ENCODE measurements around the gene ERCC3. TPM values are rescaled to one million over a fixed set of nuclear protein-coding genes. Genes with fewer than 3 reads are reported as not detected.
"Not testable (repeated sequence)": the region's sequence is repeated elsewhere in the genome, so short reads cannot be mapped to it uniquely, and the experiment has no call there.

Gene ERCC3
- total RNA-seq, 1 donor from 2014 or later: 68.9 TPM

DNA sequence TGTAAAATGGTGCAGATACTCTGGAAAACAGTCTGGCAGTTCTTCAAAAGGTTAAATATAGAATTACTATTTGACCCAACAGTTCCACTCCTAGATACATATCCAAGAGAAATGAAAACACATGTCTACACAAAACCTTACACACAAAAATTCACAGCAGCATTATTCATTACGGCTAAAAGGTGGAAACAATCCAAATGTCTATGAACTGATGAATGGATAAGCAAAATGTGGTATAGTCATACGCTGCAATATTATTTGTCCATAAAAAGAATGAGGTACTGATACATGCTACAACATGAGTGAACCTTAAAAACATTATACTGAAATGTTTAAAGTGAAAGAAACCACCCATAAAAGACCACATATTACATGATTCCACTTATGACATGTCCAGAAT lies 77.8 kb downstream of the ERCC3 start:
- H3K9me3 ChIP-seq (ENCODE audit: low read depth): peaks cover 3% of the 10 kb centered on the region
- DNase-seq (ENCODE audit: low spot score): no peak
- no peak overlapping the region for H3K4me3 ChIP-seq
- TF ChIP-seq, protein P1, sequence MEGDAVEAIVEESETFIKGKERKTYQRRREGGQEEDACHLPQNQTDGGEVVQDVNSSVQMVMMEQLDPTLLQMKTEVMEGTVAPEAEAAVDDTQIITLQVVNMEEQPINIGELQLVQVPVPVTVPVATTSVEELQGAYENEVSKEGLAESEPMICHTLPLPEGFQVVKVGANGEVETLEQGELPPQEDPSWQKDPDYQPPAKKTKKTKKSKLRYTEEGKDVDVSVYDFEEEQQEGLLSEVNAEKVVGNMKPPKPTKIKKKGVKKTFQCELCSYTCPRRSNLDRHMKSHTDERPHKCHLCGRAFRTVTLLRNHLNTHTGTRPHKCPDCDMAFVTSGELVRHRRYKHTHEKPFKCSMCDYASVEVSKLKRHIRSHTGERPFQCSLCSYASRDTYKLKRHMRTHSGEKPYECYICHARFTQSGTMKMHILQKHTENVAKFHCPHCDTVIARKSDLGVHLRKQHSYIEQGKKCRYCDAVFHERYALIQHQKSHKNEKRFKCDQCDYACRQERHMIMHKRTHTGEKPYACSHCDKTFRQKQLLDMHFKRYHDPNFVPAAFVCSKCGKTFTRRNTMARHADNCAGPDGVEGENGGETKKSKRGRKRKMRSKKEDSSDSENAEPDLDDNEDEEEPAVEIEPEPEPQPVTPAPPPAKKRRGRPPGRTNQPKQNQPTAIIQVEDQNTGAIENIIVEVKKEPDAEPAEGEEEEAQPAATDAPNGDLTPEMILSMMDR (IDR thresholded peaks at IDR 0.05): no peak
- no peak for TF ChIP-seq EZH2phosphoT487 (IDR thresholded peaks at IDR 0.05)
- no peak for TF ChIP-seq EZH2 (IDR thresholded peaks at IDR 0.05)
- H3K27me3 ChIP-seq: peaks cover 14% of the 10 kb centered on the region
- H3K4me3 Mint-ChIP-seq: no peak overlapping the region
- no peak overlapping the region for H2AFZ ChIP-seq (replicated peaks)
- peaks cover 13% of the 10 kb centered on the region for H3F3A ChIP-seq (ENCODE audit: low read depth)
- H3K9ac ChIP-seq: no peak overlapping the region
- no peaks in the 10 kb centered on the region for H3K36me3 Mint-ChIP-seq
- H3K4me2 ChIP-seq: no peak overlapping the region
- H3K4me1 ChIP-seq: peaks cover 8% of the 10 kb centered on the region
- H3K79me2 ChIP-seq (ENCODE audit: low read depth): peaks cover 66% of the 10 kb centered on the region
- peaks cover 16% of the 10 kb centered on the region for H3K4me1 Mint-ChIP-seq
- peaks cover 9% of the 10 kb centered on the region for H3K27me3 Mint-ChIP-seq (ENCODE audit: insufficient read depth, low read depth)
- H4K20me1 ChIP-seq (ENCODE audit: low read depth): no peaks in the 10 kb centered on the region
- no peak overlapping the region for H3K27ac ChIP-seq
- H3K27ac Mint-ChIP-seq: no peak overlapping the region
- H3K9me3 Mint-ChIP-seq: peaks cover 9% of the 10 kb centered on the region
- H3K36me3 ChIP-seq: no peaks in the 10 kb centered on the region

DNA sequence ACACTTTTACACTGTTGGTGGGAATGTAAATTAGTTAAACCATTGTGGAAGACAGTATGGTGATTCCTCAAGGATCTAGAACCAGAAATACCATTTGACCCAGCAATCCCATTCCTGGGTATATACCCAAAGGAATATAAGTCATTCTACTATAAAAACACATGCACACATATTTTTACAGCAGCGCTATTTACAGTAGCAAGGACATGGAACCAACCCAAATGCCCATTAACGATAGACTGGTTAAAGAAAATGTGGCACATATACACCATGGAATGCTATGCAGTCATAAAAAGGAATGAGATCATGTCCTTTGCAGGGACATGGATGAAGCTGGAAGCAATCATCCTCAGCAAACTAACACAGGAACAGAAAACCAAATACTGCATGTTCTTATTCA lies 79.7 kb downstream of the ERCC3 start:
- H2AFZ ChIP-seq (replicated peaks); H4K20me1 ChIP-seq (ENCODE audit: low read depth); H3K9me3 ChIP-seq (ENCODE audit: low read depth); H3F3A ChIP-seq (ENCODE audit: low read depth); DNase-seq (ENCODE audit: low spot score); H3K36me3 Mint-ChIP-seq; H3K4me1 Mint-ChIP-seq; H3K4me1 ChIP-seq; H3K27ac Mint-ChIP-seq; H3K27me3 Mint-ChIP-seq (ENCODE audit: insufficient read depth, low read depth); H3K27ac ChIP-seq; H3K36me3 ChIP-seq; H3K4me3 Mint-ChIP-seq; H3K4me3 ChIP-seq; H3K9ac ChIP-seq; H3K4me2 ChIP-seq: not testable (repeated sequence)
- peaks cover 10% of the 10 kb centered on the region for H3K9me3 Mint-ChIP-seq
- H3K27me3 ChIP-seq: peaks cover 14% of the 10 kb centered on the region
- H3K79me2 ChIP-seq (ENCODE audit: low read depth): peaks cover 78% of the 10 kb centered on the region

DNA sequence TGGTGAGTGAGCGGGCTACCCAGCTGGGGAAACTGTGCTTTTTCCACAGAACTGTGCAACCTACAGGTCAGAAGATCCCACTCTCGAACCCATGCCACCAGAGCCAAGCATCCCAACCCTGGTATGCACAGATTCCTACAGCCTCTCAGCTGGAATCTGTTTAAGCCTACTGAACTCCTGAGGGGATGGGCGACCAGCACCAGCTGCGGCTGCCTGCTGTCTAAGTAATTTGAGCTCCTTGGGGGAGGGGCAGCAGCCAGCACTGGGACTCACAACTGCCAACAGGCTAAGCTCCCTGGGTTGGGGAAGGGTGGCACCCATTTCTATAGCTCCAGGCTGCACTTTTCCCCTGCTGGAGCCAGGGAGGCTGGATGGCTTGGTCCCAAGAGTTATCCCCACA lies 85.6 kb downstream of the ERCC3 start:
- H3K36me3 Mint-ChIP-seq: no peaks in the 10 kb centered on the region
- H3K4me2 ChIP-seq: peak overlapping the region; percentile 51

More for the DNA sequence above, 85.6 kb downstream of the ERCC3 start:
- H3K4me3 ChIP-seq: no peak overlapping the region
- H3K27me3 Mint-ChIP-seq (ENCODE audit: insufficient read depth, low read depth): peaks cover 3% of the 10 kb centered on the region
- peaks cover 3% of the 10 kb centered on the region for H3K9me3 ChIP-seq (ENCODE audit: low read depth)
- H2AFZ ChIP-seq (replicated peaks): no peak overlapping the region
- no peak overlapping the region for H3K9ac ChIP-seq
- DNase-seq (ENCODE audit: low spot score): peak; percentile 81
- peaks cover 63% of the 10 kb centered on the region for H3K79me2 ChIP-seq (ENCODE audit: low read depth)
- TF ChIP-seq EZH2phosphoT487 (IDR thresholded peaks at IDR 0.05) (no peak), EZH2 (IDR thresholded peaks at IDR 0.05) (no peak)
- TF ChIP-seq, protein P1 (IDR thresholded peaks at IDR 0.05): no peak
- H3K4me3 Mint-ChIP-seq: no peak overlapping the region
- H4K20me1 ChIP-seq (ENCODE audit: low read depth): no peaks in the 10 kb centered on the region
- no peak overlapping the region for H3K27ac ChIP-seq
- peaks cover 26% of the 10 kb centered on the region for H3K4me1 ChIP-seq
- H3K4me1 Mint-ChIP-seq: peaks cover 3% of the 10 kb centered on the region
- no peaks in the 10 kb centered on the region for H3K36me3 ChIP-seq
- H3K27me3 ChIP-seq: no peaks in the 10 kb centered on the region
- H3K27ac Mint-ChIP-seq: no peak overlapping the region
- peaks cover 13% of the 10 kb centered on the region for H3K9me3 Mint-ChIP-seq
- peaks cover 8% of the 10 kb centered on the region for H3F3A ChIP-seq (ENCODE audit: low read depth)

Small RNAs within 50 kb of the gene (small RNA-seq; reads per million reads assigned to genes)
- gene RNU6-1147P: not detected

Other genes with a start within 250 kb of the ERCC3 start
- 26.9 and 55.9 TPM in 2 replicates for gene BIN1, start 187.0 kb downstream of the ERCC3 start, total RNA-seq (ENCODE audit: low replicate concordance)
- 3.0 and 3.8 TPM in 2 replicates for gene CYP27C1, start 73.8 kb downstream of the ERCC3 start, total RNA-seq (ENCODE audit: low replicate concordance)
- 24.5 and 27.7 TPM in 2 replicates for gene MAP3K2, start 93.8 kb upstream of the ERCC3 start, total RNA-seq (ENCODE audit: low replicate concordance)
- 0.25 TPM in 1 of 2 replicates, not detected in the other for gene PROC, start 124.3 kb upstream of the ERCC3 start, total RNA-seq (ENCODE audit: low replicate concordance)
- gene IWS1, start 232.3 kb upstream of the ERCC3 start, total RNA-seq (ENCODE audit: low replicate concordance): 77.8 and 115 TPM in 2 replicates
- gene MYO7B, start 241.5 kb upstream of the ERCC3 start, total RNA-seq (ENCODE audit: low replicate concordance): 0.03 TPM in 1 of 2 replicates, not detected in the other